Tibial artery (tissue), 4 donors: ENCODE data around the gene ADAM22.

ENCODE experiments used
- DNase-seq, 2 donors: peaks; one replicate each; pipeline ENCODE4 v3.0.0-alpha.2; 2019
- H3K27ac ChIP-seq, 2 donors: fragments of 200-600 bp; sonication (generic) in 1 of 2; 1 replicate in 1 of 2; 2 replicates in 1 of 2; pipeline ENCODE4 v1.5.1; 2018 to 2019; ENCODE audit warnings: mild to moderate bottlenecking in 1 of 2
- H3K27me3 ChIP-seq, 2 donors: fragments of 200-600 bp; sonication (generic) in 1 of 2; one replicate each; pipeline versions ENCODE4 v1.5.1 to v1.6.0; 2016 to 2019
- H3K36me3 ChIP-seq, 3 donors: fragments of 200-600 bp; sonication (generic) in 2 of 3; one replicate each; pipeline ENCODE4 v1.5.1; 2016 to 2019; ENCODE audit warnings: mild to moderate bottlenecking in 2 of 3
- H3K4me1 ChIP-seq, 4 donors: fragments of 200-600 bp; sonication (generic) in 2 of 4; 1 replicate in 3 of 4; 2 replicates in 1 of 4; pipeline ENCODE4 v1.5.1; 2016 to 2019
- H3K4me3 ChIP-seq, 2 donors: fragments of 200-600 bp; sonication (generic) in 1 of 2; 1 replicate in 1 of 2; 2 replicates in 1 of 2; pipeline ENCODE4 v1.5.1; 2018 to 2019; ENCODE audit warnings: mild to moderate bottlenecking in 2 of 2
- H3K9me3 ChIP-seq, 3 donors: fragments of 200-600 bp; sonication (generic) in 1 of 3; one replicate each; pipeline ENCODE4 v1.5.1; 2016 to 2019
- intact Hi-C: fragments of 100-400 bp; cut with DNase I; formaldehyde crosslinking; loops from one replicate; pipeline ENCODE4 v1.15.0; 2023; ENCODE audit warnings: low total_unique reads
- TF ChIP-seq, protein P1 (sequence below), 2 experiments: fragments of 200-600 bp in 1 of 2; fragments of 450-650 bp in 1 of 2; IDR thresholded peaks; one replicate each; pipeline ENCODE4 v1.5.1; 2017 to 2019; ENCODE audit warnings: antibody characterized with exemption in 2 of 2, mild to moderate bottlenecking in 1 of 2, moderate library complexity in 1 of 2

Gene ADAM22

GRCh38 chr7:88147341-88147740, 213.3 kb downstream of the ADAM22 start:
- Histone ChIP-seq H3K36me3 (no peaks in the 10 kb centered on the region), H3K27me3 (no peaks in the 10 kb centered on the region), H3K9me3 (no peaks in the 10 kb centered on the region), H3K27ac (no peak overlapping the region), H3K4me1 (no peaks in the 10 kb centered on the region), H3K4me3 (no peak overlapping the region)
- intact Hi-C loops = no loop called here
- no peak for DNase-seq
- TF ChIP-seq, protein P1, sequence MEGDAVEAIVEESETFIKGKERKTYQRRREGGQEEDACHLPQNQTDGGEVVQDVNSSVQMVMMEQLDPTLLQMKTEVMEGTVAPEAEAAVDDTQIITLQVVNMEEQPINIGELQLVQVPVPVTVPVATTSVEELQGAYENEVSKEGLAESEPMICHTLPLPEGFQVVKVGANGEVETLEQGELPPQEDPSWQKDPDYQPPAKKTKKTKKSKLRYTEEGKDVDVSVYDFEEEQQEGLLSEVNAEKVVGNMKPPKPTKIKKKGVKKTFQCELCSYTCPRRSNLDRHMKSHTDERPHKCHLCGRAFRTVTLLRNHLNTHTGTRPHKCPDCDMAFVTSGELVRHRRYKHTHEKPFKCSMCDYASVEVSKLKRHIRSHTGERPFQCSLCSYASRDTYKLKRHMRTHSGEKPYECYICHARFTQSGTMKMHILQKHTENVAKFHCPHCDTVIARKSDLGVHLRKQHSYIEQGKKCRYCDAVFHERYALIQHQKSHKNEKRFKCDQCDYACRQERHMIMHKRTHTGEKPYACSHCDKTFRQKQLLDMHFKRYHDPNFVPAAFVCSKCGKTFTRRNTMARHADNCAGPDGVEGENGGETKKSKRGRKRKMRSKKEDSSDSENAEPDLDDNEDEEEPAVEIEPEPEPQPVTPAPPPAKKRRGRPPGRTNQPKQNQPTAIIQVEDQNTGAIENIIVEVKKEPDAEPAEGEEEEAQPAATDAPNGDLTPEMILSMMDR (IDR thresholded peaks at IDR 0.05) = no peak

- no peaks in the 10 kb centered on the region for H3K36me3 ChIP-seq
- H3K27me3 ChIP-seq = no peaks in the 10 kb centered on the region
- intact Hi-C loops = no loop called here
- no peak overlapping the region for H3K4me3 ChIP-seq
- TF ChIP-seq, protein P1 (IDR thresholded peaks at IDR 0.05) = no peak
- H3K4me1 ChIP-seq = no peaks in the 10 kb centered on the region
- DNase-seq = no peak
- no peak overlapping the region for H3K27ac ChIP-seq
- no peaks in the 10 kb centered on the region for H3K9me3 ChIP-seq
Measured at GRCh38 chr7:88147949-88148348, 213.9 kb downstream of the ADAM22 start.

DNA sequence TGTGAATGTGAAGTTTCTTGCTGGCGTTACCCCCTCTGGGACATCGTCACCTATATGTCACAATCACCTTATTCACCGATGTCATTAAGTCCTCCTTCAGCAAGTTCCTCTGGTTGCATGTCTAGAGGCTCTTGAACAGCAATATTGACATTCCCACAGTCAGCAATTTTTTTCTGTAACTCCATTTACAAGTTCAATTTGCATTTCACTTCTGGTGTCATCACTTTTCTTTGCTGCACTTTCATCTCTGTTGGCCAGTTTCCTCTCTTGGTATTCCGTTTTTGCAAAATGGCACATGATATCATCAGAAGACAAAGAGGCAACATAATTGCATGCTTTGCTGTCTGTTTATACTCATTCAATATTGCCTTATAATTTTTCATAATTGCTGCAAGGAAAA, 216.0 kb downstream of the ADAM22 start:
- H3K4me3 ChIP-seq = no peak overlapping the region
- TF ChIP-seq, protein P1 (IDR thresholded peaks at IDR 0.05) = no peak
- no peaks in the 10 kb centered on the region for H3K9me3 ChIP-seq
- no peak for DNase-seq
- no peaks in the 10 kb centered on the region for H3K36me3 ChIP-seq
- H3K27me3 ChIP-seq = no peaks in the 10 kb centered on the region
- no peak overlapping the region for H3K27ac ChIP-seq
- H3K4me1 ChIP-seq = no peaks in the 10 kb centered on the region
- intact Hi-C loops = no loop called here

DNA sequence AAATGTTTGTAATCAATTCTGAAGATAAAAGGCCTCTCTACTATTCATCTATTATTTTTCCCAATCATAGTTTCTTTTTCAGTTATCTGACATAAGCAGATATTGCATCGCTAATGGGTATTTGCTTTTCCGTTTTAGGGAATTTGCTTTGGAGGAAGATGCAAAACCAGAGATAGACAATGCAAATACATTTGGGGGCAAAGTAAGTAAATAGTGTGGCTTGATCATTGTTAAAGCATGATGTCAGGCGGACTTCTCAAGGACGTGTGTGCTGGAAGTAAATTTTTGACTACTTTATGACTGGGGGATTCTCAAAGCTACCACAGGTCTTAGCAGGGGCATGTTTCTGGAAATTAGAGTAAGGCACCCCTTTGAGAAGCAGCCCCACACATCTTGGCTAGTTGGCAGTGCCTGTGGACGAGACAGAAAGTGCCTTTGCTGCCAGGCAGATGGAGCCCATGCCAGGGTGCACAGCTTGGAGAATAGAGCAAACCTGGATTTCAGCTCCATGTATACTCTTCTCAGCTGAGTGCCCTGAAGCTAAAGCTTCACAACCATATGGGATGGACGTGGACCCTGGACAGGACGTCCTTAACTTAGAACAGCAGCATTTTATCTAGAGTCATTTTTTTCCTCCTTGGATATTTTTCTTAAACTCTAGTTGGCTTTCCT, 217.2 kb downstream of the ADAM22 start:
- Histone ChIP-seq H3K27ac (no peak overlapping the region), H3K36me3 (no peaks in the 10 kb centered on the region), H3K27me3 (no peaks in the 10 kb centered on the region), H3K4me3 (no peak overlapping the region), H3K9me3 (no peaks in the 10 kb centered on the region), H3K4me1 (no peaks in the 10 kb centered on the region)
- intact Hi-C loops = no loop called here
- DNase-seq = no peak
- TF ChIP-seq, protein P1 (IDR thresholded peaks at IDR 0.05) = no peak

DNA sequence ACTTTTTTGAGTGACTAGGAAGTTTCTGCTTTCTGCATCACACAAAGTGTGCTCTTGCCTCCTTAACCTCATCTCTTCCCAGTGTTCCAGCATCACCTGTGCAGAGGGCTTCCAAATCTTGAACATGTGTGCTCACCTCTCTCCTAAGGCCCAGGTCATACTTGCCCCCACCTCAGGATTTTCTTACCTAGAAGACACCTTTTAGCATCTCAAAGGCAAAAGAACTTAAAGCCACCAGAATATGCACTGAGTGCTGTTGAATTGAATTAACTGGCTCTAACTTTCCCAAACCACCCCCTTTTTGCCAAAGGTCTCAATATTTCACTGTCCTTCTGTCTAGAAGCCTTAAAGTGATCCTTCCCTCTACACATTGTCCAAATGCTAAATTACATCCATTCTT, 219.3 kb downstream of the ADAM22 start:
- no peaks in the 10 kb centered on the region for H3K27me3 ChIP-seq
- no peak overlapping the region for H3K4me3 ChIP-seq
- H3K36me3 ChIP-seq = no peaks in the 10 kb centered on the region
- TF ChIP-seq, protein P1 (IDR thresholded peaks at IDR 0.05) = no peak
- H3K9me3 ChIP-seq = no peaks in the 10 kb centered on the region
- intact Hi-C loops = no loop called here
- DNase-seq = no peak
- H3K4me1 ChIP-seq = no peaks in the 10 kb centered on the region
- no peak overlapping the region for H3K27ac ChIP-seq

DNA sequence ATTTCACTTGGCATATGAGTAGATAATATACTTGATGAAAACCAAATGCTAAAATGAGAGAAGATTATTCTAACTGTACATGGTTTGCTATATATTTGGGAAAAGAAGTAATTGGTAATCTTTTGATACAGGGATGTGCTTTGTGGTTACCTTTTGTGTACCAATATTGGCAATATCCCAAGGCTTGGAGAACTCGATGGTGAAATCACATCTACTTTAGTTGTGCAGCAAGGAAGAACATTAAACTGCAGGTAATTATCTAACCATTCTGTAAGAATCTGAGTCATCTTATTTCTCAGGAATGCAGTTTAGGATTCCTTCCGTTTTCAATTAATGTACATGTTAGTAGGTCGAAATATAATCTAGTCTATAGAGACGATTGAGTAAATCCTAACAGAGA, 221.7 kb downstream of the ADAM22 start:
- Histone ChIP-seq H3K4me3 (no peak overlapping the region), H3K36me3 (no peaks in the 10 kb centered on the region), H3K27me3 (no peaks in the 10 kb centered on the region), H3K9me3 (no peaks in the 10 kb centered on the region), H3K4me1 (no peaks in the 10 kb centered on the region), H3K27ac (no peak overlapping the region)
- intact Hi-C loops = no loop called here
- no peak for DNase-seq
- TF ChIP-seq, protein P1 (IDR thresholded peaks at IDR 0.05) = no peak
